ENCODE measurements around the gene VSX1.

The VSX1 gene

GRCh38 chr20:25079171-25079570, 2.8 kb downstream of the VSX1 start:
- TF ChIP-seq ARNTL (CRISPR knock-in tag; IDR thresholded peaks at IDR 0.05; ENCODE audit: borderline replicate concordance, low read depth) = no peak
- TF ChIP-seq ISL1 (CRISPR knock-in tag; IDR thresholded peaks at IDR 0.05) = no peak
- TF ChIP-seq TOX (CRISPR knock-in tag; IDR thresholded peaks at IDR 0.05; ENCODE audit: borderline replicate concordance) = no peak
- no peak for TF ChIP-seq POU6F1 (CRISPR knock-in tag; IDR thresholded peaks at IDR 0.05; ENCODE audit: borderline replicate concordance, low read depth)
- no peak for ATAC-seq

GRCh38 chr20:25078662-25079061, 3.3 kb downstream of the VSX1 start:
- no peak for ATAC-seq
- TF ChIP-seq TOX (CRISPR knock-in tag; IDR thresholded peaks at IDR 0.05; ENCODE audit: borderline replicate concordance) = no peak
- no peak for TF ChIP-seq ZFP3 (CRISPR knock-in tag; IDR thresholded peaks at IDR 0.05)
- TF ChIP-seq RARB (CRISPR knock-in tag; IDR thresholded peaks at IDR 0.05) = no peak

GRCh38 chr20:25077610-25078169, 4.3 kb downstream of the VSX1 start:
- ATAC-seq = peak; percentile 81
- TF ChIP-seq ARNTL (CRISPR knock-in tag; IDR thresholded peaks at IDR 0.05; ENCODE audit: borderline replicate concordance, low read depth) (no peak), ISL1 (CRISPR knock-in tag; IDR thresholded peaks at IDR 0.05) (no peak), ZFP30 (CRISPR knock-in tag; IDR thresholded peaks at IDR 0.05) (no peak), ESRRG (CRISPR knock-in tag; IDR thresholded peaks at IDR 0.05) (no peak), RARB (CRISPR knock-in tag; IDR thresholded peaks at IDR 0.05) (no peak), CSRNP3 (CRISPR knock-in tag; IDR thresholded peaks at IDR 0.05) (no peak), POU6F1 (CRISPR knock-in tag; IDR thresholded peaks at IDR 0.05; ENCODE audit: borderline replicate concordance, low read depth) (no peak), CSDC2 (CRISPR knock-in tag; IDR thresholded peaks at IDR 0.05) (no peak), OSR1 (CRISPR knock-in tag; IDR thresholded peaks at IDR 0.05) (no peak), ZC3H10 (CRISPR knock-in tag; IDR thresholded peaks at IDR 0.05) (no peak), PPARA (CRISPR knock-in tag; IDR thresholded peaks at IDR 0.05; ENCODE audit: borderline replicate concordance) (no peak), GLIS3 (CRISPR knock-in tag; IDR thresholded peaks at IDR 0.05) (no peak), ZNF70 (CRISPR knock-in tag; IDR thresholded peaks at IDR 0.05) (no peak), ZNF565 (CRISPR knock-in tag; conservative IDR thresholded peaks at IDR 0.05; ENCODE audit: low read depth) (no peak), CREB5 (CRISPR knock-in tag; IDR thresholded peaks at IDR 0.05; ENCODE audit: low read depth) (no peak), ZNF8 (CRISPR knock-in tag; IDR thresholded peaks at IDR 0.05) (no peak), TOX (CRISPR knock-in tag; IDR thresholded peaks at IDR 0.05; ENCODE audit: borderline replicate concordance) (no peak)

- peak; percentile 65 for ATAC-seq
- TF ChIP-seq PPARA (CRISPR knock-in tag; IDR thresholded peaks at IDR 0.05; ENCODE audit: borderline replicate concordance) (no peak), OSR1 (CRISPR knock-in tag; IDR thresholded peaks at IDR 0.05) (no peak), ZFP30 (CRISPR knock-in tag; IDR thresholded peaks at IDR 0.05) (no peak), ZNF70 (CRISPR knock-in tag; IDR thresholded peaks at IDR 0.05) (no peak), CREB5 (CRISPR knock-in tag; IDR thresholded peaks at IDR 0.05; ENCODE audit: low read depth) (no peak), CSDC2 (CRISPR knock-in tag; IDR thresholded peaks at IDR 0.05) (no peak), ZNF565 (CRISPR knock-in tag; conservative IDR thresholded peaks at IDR 0.05; ENCODE audit: low read depth) (no peak), ZNF8 (CRISPR knock-in tag; IDR thresholded peaks at IDR 0.05) (no peak), RARB (CRISPR knock-in tag; IDR thresholded peaks at IDR 0.05) (no peak), POU6F1 (CRISPR knock-in tag; IDR thresholded peaks at IDR 0.05; ENCODE audit: borderline replicate concordance, low read depth) (no peak), TCF4 (CRISPR knock-in tag; IDR thresholded peaks at IDR 0.05; ENCODE audit: borderline replicate concordance) (no peak), ARNTL (CRISPR knock-in tag; IDR thresholded peaks at IDR 0.05; ENCODE audit: borderline replicate concordance, low read depth) (no peak), SNAI2 (CRISPR knock-in tag; IDR thresholded peaks at IDR 0.05) (no peak), TSHZ2 (CRISPR knock-in tag; IDR thresholded peaks at IDR 0.05) (no peak)
Measured at GRCh38 chr20:25076731-25077609, 5.0 kb downstream of the VSX1 start.

Data from SK-N-SH treated with all-trans-retinoic acid at 6 μM for 48 hours (cell line).